HUES48 (cell line): Measurements from ENCODE around the gene PSORS1C1.

Experiments used
- H3K27ac ChIP-seq: one replicate; pipeline ENCODE4 v1.7.0; 2013; ENCODE audit warnings: low read depth, low read length, inconsistent platforms
- H3K27me3 ChIP-seq: 2 replicates; pipeline ENCODE4 v1.6.1; 2013; ENCODE audit warnings: mild to moderate bottlenecking, low read length; ENCODE audit not compliant: control insufficient read depth, insufficient read depth
- H3K36me3 ChIP-seq: 2 replicates; pipeline ENCODE4 v1.6.1; 2013; ENCODE audit warnings: low read length; ENCODE audit not compliant: control insufficient read depth, insufficient read depth
- H3K4me1 ChIP-seq: 2 replicates; pipeline ENCODE4 v1.6.1; 2013; ENCODE audit warnings: mild to moderate bottlenecking, low read length; ENCODE audit not compliant: control insufficient read depth, insufficient read depth
- H3K4me3 ChIP-seq: 2 replicates; pipeline ENCODE4 v1.5.1; 2013; ENCODE audit warnings: mild to moderate bottlenecking, low read depth, low read length
- H3K9ac ChIP-seq: 2 replicates; pipeline ENCODE4 v1.6.1; 2013; ENCODE audit warnings: mild to moderate bottlenecking, low read depth, low read length, moderate library complexity
- H3K9me3 ChIP-seq: 2 replicates; pipeline ENCODE4 v1.6.1; 2013; ENCODE audit warnings: low read length; ENCODE audit not compliant: control insufficient read depth, insufficient read depth

Gene PSORS1C1

GRCh38 chr6:31144970-31145340, 30.4 kb downstream of the PSORS1C1 start:
- no peak overlapping the region for H3K27ac ChIP-seq
- peaks cover 5% of the 10 kb centered on the region; the same call in 1 of the 2 replicates for H3K4me1 ChIP-seq
- peaks cover 63% of the 10 kb centered on the region for H3K36me3 ChIP-seq
- no peaks in the 10 kb centered on the region for H3K9me3 ChIP-seq
- no peak overlapping the region for H3K9ac ChIP-seq
- no peaks in the 10 kb centered on the region for H3K27me3 ChIP-seq
- no peak overlapping the region for H3K4me3 ChIP-seq

DNA sequence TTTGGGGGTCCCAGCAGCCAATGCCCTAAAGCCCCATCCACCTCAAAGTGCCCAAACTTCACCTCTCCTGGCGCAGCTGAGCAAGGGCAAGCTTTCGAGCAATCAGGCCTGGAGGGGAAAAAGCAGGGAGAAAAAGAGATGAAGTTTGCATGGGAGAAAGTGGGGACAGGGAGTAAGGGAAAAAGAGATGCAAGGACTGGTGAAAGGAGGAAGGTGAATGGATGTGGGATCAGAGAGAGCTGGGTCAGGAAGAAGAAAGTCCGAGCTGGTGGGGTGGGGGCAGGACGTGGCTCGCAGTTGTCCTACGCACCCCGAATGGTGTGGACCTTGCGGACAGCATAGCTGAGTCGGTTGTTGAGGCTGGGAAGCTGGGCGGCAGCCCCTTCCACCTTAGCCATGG, 30.8 kb downstream of the PSORS1C1 start:
- Histone ChIP-seq H3K9ac (no peak overlapping the region), H3K4me1 (peaks cover 4% of the 10 kb centered on the region; the same call in 1 of the 2 replicates), H3K9me3 (no peaks in the 10 kb centered on the region), H3K27ac (no peak overlapping the region), H3K36me3 (peaks cover 68% of the 10 kb centered on the region), H3K27me3 (no peaks in the 10 kb centered on the region), H3K4me3 (no peak overlapping the region)

DNA sequence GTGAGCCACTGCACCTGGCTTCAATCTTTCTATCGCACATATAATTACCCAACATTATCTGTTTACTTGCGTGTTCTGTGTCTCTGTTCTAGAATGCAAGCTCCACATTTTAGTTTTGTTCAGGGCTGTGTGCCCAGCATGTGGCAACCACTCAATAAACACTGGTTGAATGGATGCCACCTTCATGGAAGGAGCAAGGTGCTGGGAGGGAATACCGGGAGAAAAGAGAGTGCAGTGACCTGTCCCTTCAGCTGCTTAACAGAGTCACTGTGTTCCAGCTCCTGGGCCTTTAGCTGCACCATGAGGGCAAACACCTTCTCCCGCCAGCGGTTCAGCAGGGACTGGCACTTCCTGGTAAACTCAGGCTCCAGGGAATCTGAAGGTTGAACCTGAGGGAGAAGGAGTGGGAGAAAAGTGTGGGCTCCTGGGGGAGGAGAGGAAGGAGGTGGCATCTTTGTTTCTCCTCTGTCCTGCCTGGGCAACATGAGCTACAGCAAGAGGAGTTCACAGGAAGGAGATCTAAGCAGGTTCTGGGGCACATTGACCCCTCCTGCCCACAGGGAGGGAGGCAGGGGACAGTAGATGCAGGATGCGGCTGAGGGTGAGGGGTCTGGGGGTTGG, 35.3 kb downstream of the PSORS1C1 start:
- Histone ChIP-seq H3K4me3 (no peak overlapping the region), H3K9me3 (no peaks in the 10 kb centered on the region), H3K4me1 (no peaks in the 10 kb centered on the region), H3K27me3 (no peaks in the 10 kb centered on the region), H3K36me3 (peaks cover 57% of the 10 kb centered on the region), H3K9ac (no peak overlapping the region), H3K27ac (no peak overlapping the region)

DNA sequence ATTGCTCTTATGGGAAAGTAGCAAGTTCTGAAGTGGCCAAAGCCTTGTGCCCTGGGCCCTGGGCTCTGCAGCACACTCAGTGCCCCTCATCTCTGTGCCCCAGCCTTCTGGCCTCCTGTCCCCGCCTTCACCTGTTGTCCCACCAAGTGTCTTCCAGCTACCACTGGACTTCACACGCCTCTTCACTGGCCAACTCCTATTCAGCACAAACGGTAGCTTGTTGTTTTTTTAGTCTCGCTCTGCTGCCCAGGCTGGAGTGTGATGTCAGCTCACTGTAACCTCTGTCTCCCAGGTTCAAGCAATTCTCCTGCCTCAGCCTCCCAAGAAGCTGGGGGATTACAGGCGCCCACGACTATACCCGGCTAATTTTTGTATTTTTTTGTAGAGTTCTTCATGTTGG, 38.2 kb downstream of the PSORS1C1 start:
- Histone ChIP-seq H3K36me3 (peaks cover 52% of the 10 kb centered on the region), H3K27ac (no peak overlapping the region), H3K9ac (no peak overlapping the region), H3K4me3 (no peak overlapping the region), H3K9me3 (no peaks in the 10 kb centered on the region), H3K4me1 (peaks cover 7% of the 10 kb centered on the region), H3K27me3 (no peaks in the 10 kb centered on the region)

DNA sequence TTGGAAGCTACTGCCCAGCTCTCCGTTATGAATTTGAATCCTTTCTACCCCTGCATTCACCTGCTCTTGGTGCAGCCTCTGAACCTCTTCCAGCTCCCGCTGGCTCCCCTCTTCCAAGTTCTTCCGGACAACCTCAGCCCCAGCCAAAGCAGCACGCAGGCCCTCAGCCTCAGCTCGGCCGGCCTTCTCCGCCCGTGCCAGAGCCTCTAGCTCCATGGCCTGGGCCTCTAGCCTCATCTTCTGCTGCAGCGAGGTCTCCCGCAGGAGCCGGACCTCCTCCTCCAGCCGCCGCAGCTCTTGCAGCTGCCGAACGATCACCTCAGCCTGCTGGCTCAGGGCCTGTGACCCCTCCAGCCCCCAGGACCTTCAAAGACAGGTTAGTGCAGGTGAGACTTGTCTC, 39.8 kb downstream of the PSORS1C1 start:
- Histone ChIP-seq H3K27me3 (no peaks in the 10 kb centered on the region), H3K27ac (no peak overlapping the region), H3K36me3 (peaks cover 43% of the 10 kb centered on the region), H3K9ac (no peak overlapping the region), H3K4me3 (no peak overlapping the region), H3K4me1 (peaks cover 11% of the 10 kb centered on the region), H3K9me3 (no peaks in the 10 kb centered on the region)

- no peak overlapping the region for H3K9ac ChIP-seq
- peaks cover 27% of the 10 kb centered on the region for H3K36me3 ChIP-seq
- H3K4me1 ChIP-seq, result peaks cover 18% of the 10 kb centered on the region
- H3K9me3 ChIP-seq, result no peaks in the 10 kb centered on the region
- no peak overlapping the region for H3K27ac ChIP-seq
- no peak overlapping the region for H3K4me3 ChIP-seq
- H3K27me3 ChIP-seq, result no peaks in the 10 kb centered on the region
These were observed 42.0 kb downstream of the PSORS1C1 start for GRCh38 chr6:31156641-31157040.

DNA sequence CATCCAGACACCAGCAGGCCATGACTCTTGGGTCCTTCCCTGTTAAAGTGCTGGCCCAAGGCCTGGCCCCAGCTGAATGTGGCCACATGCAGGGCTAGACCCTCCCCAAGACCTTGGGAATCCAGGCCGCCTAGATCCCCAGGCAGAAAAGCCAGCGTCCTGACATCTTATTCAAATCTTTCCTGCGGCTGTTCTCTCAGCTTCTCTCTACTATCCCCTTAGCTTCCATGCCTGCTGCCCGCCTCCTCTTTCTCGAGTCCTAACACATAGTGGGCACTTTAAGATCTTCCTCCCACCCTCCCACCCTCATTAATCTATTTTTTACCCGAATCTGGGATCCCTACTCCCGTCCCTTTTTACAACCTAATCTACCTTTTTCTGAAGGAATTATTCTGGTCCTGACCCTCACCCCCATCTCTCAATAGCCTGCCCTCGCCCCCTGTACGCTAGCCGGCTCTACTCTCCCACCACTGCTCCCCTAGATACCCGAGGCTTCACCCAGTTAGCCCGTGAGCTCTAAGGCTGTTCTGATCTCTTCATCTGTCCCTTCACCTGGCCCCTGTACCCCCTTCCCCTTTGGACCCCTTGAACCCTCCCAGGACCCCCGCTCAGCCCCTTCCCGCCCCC, 43.0 kb downstream of the PSORS1C1 start, which contains the start of gene CCHCR1:
Gene CCHCR1 (minus strand): TSS at position 290 of the 627 bp plus-strand sequence. CDS start 202 bp downstream, at position 88.
- no peak within 1 kb of the TSS for H3K9ac ChIP-seq
- peak within 1 kb of the TSS; percentile 73 for H3K27ac ChIP-seq
- peaks cover 24% of the 10 kb centered on the region for H3K4me1 ChIP-seq
- H3K36me3 ChIP-seq, result peaks cover 37% of the 10 kb centered on the region
- H3K9me3 ChIP-seq, result no peaks in the 10 kb centered on the region
- H3K27me3 ChIP-seq, result no peaks in the 10 kb centered on the region
- H3K4me3 ChIP-seq, result peak within 1 kb of the TSS; percentile 73

- no peak within 1 kb of the TSS for H3K9ac ChIP-seq
- H3K36me3 ChIP-seq, result peaks cover 44% of the 10 kb centered on the region
- peak within 1 kb of the TSS; percentile 73 for H3K4me3 ChIP-seq
- H3K27me3 ChIP-seq, result no peaks in the 10 kb centered on the region
- H3K4me1 ChIP-seq, result peaks cover 25% of the 10 kb centered on the region
- H3K27ac ChIP-seq, result peak within 1 kb of the TSS; percentile 73
- no peaks in the 10 kb centered on the region for H3K9me3 ChIP-seq
These were observed 43.7 kb downstream of the PSORS1C1 start, which contains the start of gene TCF19 for GRCh38 chr6:31158140-31158862. Gene TCF19, plus strand, starts transcription at chr6:31158589. Its CDS starts 881 bp downstream, at chr6:31159470.

- Histone ChIP-seq H3K36me3 (peaks cover 47% of the 10 kb centered on the region), H3K4me3 (peak overlapping the region; percentile 73), H3K27me3 (no peaks in the 10 kb centered on the region), H3K9me3 (no peaks in the 10 kb centered on the region), H3K27ac (peak overlapping the region; percentile 73), H3K4me1 (peaks cover 25% of the 10 kb centered on the region), H3K9ac (no peak overlapping the region)
These were observed 44.6 kb downstream of the PSORS1C1 start for GRCh38 chr6:31158863-31159855.
